ENCODE results near the gene KREMEN2. TPM values are rescaled to one million over a fixed set of nuclear protein-coding genes. Genes with fewer than 3 reads are reported as not detected.

Gene KREMEN2
- total and polyA plus RNA-seq, 2 of the 13 experiments (the other 11 are each of a cell fraction or from before 2014, with no cell fraction given), result 0.48 to 1.2 TPM

DNA sequence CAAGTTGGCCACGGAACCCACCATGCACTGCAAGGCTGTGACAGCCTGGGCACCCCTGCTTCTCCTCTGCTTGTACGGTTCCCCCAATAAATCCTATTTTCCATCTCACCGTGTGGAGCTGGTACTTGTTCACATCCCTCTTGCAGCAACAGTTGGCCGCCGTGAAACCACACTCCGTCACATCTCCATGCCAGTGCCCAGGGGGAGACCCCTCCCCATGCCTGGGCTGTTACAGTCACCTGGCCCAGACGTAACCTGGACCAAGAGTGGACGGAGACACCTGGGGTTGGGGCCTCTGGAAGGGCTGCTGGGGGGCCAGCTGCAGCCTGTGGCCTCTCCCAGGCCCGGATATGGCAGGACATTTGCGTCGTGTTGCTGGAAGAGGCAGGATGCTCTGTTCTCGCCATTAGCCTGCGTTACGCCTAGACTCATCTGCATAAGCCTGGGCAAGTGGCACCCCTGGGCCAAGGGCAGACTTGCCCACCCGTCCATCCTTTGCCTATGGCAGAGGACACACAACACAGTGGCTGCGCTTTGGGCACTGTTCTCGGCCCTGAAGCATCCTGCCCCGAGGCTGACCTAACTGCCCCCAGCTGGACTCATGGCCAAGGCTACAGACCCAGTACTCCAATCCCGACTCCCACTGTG, 14.2 kb upstream of the KREMEN2 start:
- DNase-seq (ENCODE audit: low spot score) (no peak), FAIRE-seq (no peak), ATAC-seq (no peak)
- Histone ChIP-seq H3K27me3 (ENCODE audit: control insufficient read depth in 1 of 2, insufficient read depth in 2 of 2, low read length in 2 of 2) (peaks cover 0 to 22% of the 10 kb centered on the region in 2 experiments; a peak in 4 of 5 replicates), H3K27ac (ENCODE audit: extremely low read length, insufficient read depth, low read length) (no peak overlapping the region), H4K20me1 (ENCODE audit: insufficient read depth, low read length) (no peaks in the 10 kb centered on the region), H3K36me3 (replicated peaks in 1 of 2; ENCODE audit: control insufficient read depth in 1 of 2, insufficient read depth in 2 of 2, low read length in 2 of 2) (no peaks in the 10 kb centered on the region), H2AFZ (ENCODE audit: low read length) (no peak overlapping the region), H3K79me2 (ENCODE audit: insufficient read depth, low read length) (no peaks in the 10 kb centered on the region), H3K4me2 (ENCODE audit: low read depth, low read length) (no peak overlapping the region), H3K9ac (ENCODE audit: insufficient read depth, low read depth, low read length) (no peak overlapping the region), H3K4me3 (replicated peaks in 1 of 3; ENCODE audit: insufficient read depth in 1 of 3, low read depth in 2 of 3, low read length in 3 of 3) (no peak overlapping the region), H3K9me3 (ENCODE audit: low read length) (no peaks in the 10 kb centered on the region), H3K4me1 (ENCODE audit: insufficient read depth, low read length) (no peaks in the 10 kb centered on the region)
- no TSS peak for BruUV-seq (replicated peaks)
- CTCF ChIA-PET (ENCODE audit: low intra/inter-chr PET ratio, low total read pairs), result no interaction called here
- TF ChIP-seq AGO2 (optimal IDR thresholded peaks at IDR 0.05; ENCODE audit: low read depth, low read length) (peak; percentile 25), NFKB2 (CRISPR knock-in tag; IDR thresholded peaks at IDR 0.05; ENCODE audit: borderline replicate concordance) (no peak)
- in situ Hi-C loops (cut with HindIII; ENCODE audit: extremely low pct_ligation_motif_present, low pct_unique_long_range_greater_than_20kb) (no loop called here), intact Hi-C loops (cut with micrococcal nuclease; ENCODE audit: unreplicated experiment) (no loop called here)
- POLR2A ChIA-PET, result no interaction called here
- WGBS (ENCODE audit: low lambda C conversion rate), result 93% methylated on average over 14 of the region's 19 CpGs

DNA sequence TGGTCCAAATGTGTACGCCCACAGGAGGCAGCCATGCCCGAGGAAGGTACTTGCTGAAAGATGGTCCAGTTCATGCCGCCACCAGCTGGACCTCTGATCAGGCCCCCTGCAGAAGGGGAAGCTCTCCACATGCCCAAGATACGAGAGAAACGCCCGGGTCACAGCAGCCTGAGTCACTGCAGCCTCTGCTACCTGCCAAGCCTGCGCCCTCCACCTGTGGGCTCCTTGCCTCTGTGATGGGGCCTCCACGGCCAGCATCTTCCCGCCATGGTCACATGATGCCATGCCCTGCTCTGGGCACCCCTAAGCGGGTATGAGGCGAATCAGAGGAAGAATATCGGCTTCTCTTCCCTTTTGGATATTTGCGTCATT, 13.7 kb upstream of the KREMEN2 start:
- H3K36me3 ChIP-seq (replicated peaks in 1 of 2; ENCODE audit: control insufficient read depth in 1 of 2, insufficient read depth in 2 of 2, low read length in 2 of 2), result no peaks in the 10 kb centered on the region
- WGBS (ENCODE audit: low lambda C conversion rate), result 92% methylated on average over 13 of the region's 13 CpGs
- H3K4me1 ChIP-seq (ENCODE audit: insufficient read depth, low read length), result no peaks in the 10 kb centered on the region
- H3K9me3 ChIP-seq (ENCODE audit: low read length), result no peaks in the 10 kb centered on the region
- FAIRE-seq (no peak), ATAC-seq (no peak), DNase-seq (ENCODE audit: low spot score) (no peak)
- no TSS peak for BruUV-seq (replicated peaks)
- peaks cover 5 to 27% of the 10 kb centered on the region in 2 experiments for H3K27me3 ChIP-seq (ENCODE audit: control insufficient read depth in 1 of 2, insufficient read depth in 2 of 2, low read length in 2 of 2)
- no peak overlapping the region for H3K4me2 ChIP-seq (ENCODE audit: low read depth, low read length)
- no peaks in the 10 kb centered on the region for H4K20me1 ChIP-seq (ENCODE audit: insufficient read depth, low read length)
- in situ Hi-C loops (cut with HindIII; ENCODE audit: extremely low pct_ligation_motif_present, low pct_unique_long_range_greater_than_20kb), result no loop called here
- no peak overlapping the region for H2AFZ ChIP-seq (ENCODE audit: low read length)
- intact Hi-C loops (cut with micrococcal nuclease; ENCODE audit: unreplicated experiment), result no loop called here
- TF ChIP-seq, protein P1, sequence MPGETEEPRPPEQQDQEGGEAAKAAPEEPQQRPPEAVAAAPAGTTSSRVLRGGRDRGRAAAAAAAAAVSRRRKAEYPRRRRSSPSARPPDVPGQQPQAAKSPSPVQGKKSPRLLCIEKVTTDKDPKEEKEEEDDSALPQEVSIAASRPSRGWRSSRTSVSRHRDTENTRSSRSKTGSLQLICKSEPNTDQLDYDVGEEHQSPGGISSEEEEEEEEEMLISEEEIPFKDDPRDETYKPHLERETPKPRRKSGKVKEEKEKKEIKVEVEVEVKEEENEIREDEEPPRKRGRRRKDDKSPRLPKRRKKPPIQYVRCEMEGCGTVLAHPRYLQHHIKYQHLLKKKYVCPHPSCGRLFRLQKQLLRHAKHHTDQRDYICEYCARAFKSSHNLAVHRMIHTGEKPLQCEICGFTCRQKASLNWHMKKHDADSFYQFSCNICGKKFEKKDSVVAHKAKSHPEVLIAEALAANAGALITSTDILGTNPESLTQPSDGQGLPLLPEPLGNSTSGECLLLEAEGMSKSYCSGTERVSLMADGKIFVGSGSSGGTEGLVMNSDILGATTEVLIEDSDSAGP (CRISPR knock-in tag; IDR thresholded peaks at IDR 0.05; ENCODE audit: borderline replicate concordance), result no peak
- TF ChIP-seq, protein P2, sequence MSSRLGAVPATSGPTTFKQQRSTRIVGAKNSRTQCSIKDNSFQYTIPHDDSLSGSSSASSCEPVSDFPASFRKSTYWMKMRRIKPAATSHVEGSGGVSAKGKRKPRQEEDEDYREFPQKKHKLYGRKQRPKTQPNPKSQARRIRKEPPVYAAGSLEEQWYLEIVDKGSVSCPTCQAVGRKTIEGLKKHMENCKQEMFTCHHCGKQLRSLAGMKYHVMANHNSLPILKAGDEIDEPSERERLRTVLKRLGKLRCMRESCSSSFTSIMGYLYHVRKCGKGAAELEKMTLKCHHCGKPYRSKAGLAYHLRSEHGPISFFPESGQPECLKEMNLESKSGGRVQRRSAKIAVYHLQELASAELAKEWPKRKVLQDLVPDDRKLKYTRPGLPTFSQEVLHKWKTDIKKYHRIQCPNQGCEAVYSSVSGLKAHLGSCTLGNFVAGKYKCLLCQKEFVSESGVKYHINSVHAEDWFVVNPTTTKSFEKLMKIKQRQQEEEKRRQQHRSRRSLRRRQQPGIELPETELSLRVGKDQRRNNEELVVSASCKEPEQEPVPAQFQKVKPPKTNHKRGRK (CRISPR knock-in tag; IDR thresholded peaks at IDR 0.05), result no peak
- TF ChIP-seq ZNF136 (CRISPR knock-in tag; IDR thresholded peaks at IDR 0.05; ENCODE audit: low read depth) (no peak), ZNF44 (CRISPR knock-in tag; IDR thresholded peaks at IDR 0.05) (no peak), HMG20B (CRISPR knock-in tag; conservative IDR thresholded peaks at IDR 0.05) (no peak), ZFP37 (CRISPR knock-in tag; IDR thresholded peaks at IDR 0.05; ENCODE audit: borderline replicate concordance) (no peak), PAF1 (CRISPR knock-in tag; IDR thresholded peaks at IDR 0.05) (no peak)
- ChIA-PET CTCF (ENCODE audit: low intra/inter-chr PET ratio, low total read pairs) (no interaction called here), POLR2A (no interaction called here)
- no peaks in the 10 kb centered on the region for H3K79me2 ChIP-seq (ENCODE audit: insufficient read depth, low read length)
- no peak overlapping the region for H3K9ac ChIP-seq (ENCODE audit: insufficient read depth, low read depth, low read length)
- no peak overlapping the region for H3K27ac ChIP-seq (ENCODE audit: extremely low read length, insufficient read depth, low read length)
- no peak overlapping the region for H3K4me3 ChIP-seq (replicated peaks in 1 of 3; ENCODE audit: insufficient read depth in 1 of 3, low read depth in 2 of 3, low read length in 3 of 3)

All from HepG2 (cell line).